ENCODE results near the gene CREB3L4. TPM values are rescaled to one million over a fixed set of nuclear protein-coding genes. Genes with fewer than 3 reads are reported as not detected.

CREB3L4 gene
- total RNA-seq, 1 donor from 2014 or later: 11.1 TPM

DNA sequence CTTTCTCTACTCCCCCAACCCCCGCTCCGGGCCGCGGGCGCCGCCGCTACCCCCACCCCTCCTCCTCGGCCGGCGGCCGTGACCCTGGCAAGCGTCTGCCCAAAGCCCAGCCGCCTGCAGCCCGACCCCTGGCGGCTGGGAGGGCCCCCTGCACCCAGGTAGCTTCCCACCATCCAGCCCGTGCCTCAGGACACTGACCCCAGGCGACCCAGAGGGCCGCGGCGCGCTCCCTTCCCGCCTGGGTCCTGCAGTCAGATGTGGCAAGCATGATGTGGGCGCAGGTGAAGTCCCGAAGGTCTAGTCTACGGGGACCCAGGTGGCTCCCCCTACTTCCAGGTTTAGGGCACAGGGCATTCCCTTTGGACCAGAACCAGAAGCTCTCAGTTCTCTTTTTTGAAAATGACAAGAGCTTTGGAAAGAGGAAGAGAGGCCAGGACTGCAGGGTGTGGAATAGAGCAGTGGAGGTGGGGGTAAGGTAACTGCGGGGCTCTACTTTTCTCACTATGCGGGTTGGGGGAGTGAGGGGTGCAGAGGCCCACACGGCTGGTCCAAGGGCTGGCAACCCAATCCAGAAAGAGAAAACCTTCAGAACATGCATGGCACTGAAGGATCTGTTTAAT lies 21.0 kb upstream of the CREB3L4 start, which contains the start of gene DENND4B:
DENND4B (minus strand) TSS at position 97 of the 620 bp plus-strand sequence. CDS start 2,344 bp downstream, outside the sequence.
- peaks cover 19% of the 10 kb centered on the region for H3K36me3 Mint-ChIP-seq (ENCODE audit: unreplicated experiment)
- peak within 1 kb of the TSS; percentile 77 for H3K4me3 Mint-ChIP-seq (ENCODE audit: unreplicated experiment)
- peak; percentile 93 for DNase-seq (ENCODE audit: extremely low spot score, unreplicated experiment)
- TF ChIP-seq, protein P1, sequence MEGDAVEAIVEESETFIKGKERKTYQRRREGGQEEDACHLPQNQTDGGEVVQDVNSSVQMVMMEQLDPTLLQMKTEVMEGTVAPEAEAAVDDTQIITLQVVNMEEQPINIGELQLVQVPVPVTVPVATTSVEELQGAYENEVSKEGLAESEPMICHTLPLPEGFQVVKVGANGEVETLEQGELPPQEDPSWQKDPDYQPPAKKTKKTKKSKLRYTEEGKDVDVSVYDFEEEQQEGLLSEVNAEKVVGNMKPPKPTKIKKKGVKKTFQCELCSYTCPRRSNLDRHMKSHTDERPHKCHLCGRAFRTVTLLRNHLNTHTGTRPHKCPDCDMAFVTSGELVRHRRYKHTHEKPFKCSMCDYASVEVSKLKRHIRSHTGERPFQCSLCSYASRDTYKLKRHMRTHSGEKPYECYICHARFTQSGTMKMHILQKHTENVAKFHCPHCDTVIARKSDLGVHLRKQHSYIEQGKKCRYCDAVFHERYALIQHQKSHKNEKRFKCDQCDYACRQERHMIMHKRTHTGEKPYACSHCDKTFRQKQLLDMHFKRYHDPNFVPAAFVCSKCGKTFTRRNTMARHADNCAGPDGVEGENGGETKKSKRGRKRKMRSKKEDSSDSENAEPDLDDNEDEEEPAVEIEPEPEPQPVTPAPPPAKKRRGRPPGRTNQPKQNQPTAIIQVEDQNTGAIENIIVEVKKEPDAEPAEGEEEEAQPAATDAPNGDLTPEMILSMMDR (IDR thresholded peaks at IDR 0.05): peak; percentile 91
- peaks cover 18% of the 10 kb centered on the region for H3K4me1 Mint-ChIP-seq (ENCODE audit: unreplicated experiment)
- H3K9me3 Mint-ChIP-seq (ENCODE audit: unreplicated experiment): no peaks in the 10 kb centered on the region
- H3K27me3 Mint-ChIP-seq (ENCODE audit: unreplicated experiment): no peaks in the 10 kb centered on the region
- H3K27ac Mint-ChIP-seq (ENCODE audit: unreplicated experiment): peak within 1 kb of the TSS; percentile 63

DNA sequence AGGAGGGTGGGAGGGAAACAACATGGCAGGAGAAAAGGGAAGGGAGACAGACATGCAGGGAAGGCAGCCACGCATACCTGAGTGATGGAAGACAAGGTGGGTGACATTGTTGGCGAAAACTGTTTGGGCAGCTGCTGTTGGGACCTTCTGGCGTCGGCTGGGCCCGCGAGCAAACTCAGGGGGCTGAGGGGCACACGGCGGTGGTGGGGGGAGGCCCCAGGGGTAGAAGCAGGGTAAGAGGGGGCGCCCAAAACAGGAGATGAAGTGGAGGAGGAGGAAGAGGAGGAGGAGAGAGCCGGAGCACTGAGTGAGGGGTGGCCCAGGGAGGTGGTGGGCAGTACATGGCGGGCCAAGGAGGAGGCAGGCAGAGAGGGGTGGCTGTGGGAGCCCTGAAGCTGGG lies 16.5 kb upstream of the CREB3L4 start:
- no peak for DNase-seq (ENCODE audit: extremely low spot score, unreplicated experiment)
- peaks cover 30% of the 10 kb centered on the region for H3K36me3 Mint-ChIP-seq (ENCODE audit: unreplicated experiment)
- no peaks in the 10 kb centered on the region for H3K27me3 Mint-ChIP-seq (ENCODE audit: unreplicated experiment)
- peaks cover 7% of the 10 kb centered on the region for H3K4me1 Mint-ChIP-seq (ENCODE audit: unreplicated experiment)
- H3K27ac Mint-ChIP-seq (ENCODE audit: unreplicated experiment): no peak overlapping the region
- no peak overlapping the region for H3K4me3 Mint-ChIP-seq (ENCODE audit: unreplicated experiment)
- TF ChIP-seq, protein P1 (IDR thresholded peaks at IDR 0.05): no peak
- no peaks in the 10 kb centered on the region for H3K9me3 Mint-ChIP-seq (ENCODE audit: unreplicated experiment)

DNA sequence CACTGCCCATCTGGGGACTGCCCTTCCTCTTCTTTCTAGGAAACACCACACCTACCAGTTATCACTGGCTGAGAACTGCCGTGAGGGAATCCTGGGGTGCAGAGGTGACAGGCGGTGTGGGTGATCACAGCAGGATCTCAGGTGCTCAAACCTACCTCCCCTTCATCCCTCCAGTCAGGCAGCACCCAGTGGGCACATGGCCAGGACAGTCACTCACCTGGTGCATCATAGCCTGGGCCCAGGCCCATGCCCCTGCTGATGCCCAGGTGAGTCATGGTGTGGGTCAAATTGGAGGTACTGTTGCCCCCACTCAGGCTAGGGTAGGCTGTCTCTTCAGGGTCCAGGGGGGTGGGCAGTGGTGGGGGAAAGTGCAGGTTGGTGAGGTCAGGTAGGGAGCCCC lies 15.9 kb upstream of the CREB3L4 start:
- Mint-ChIP-seq H3K27ac (ENCODE audit: unreplicated experiment) (no peak overlapping the region), H3K27me3 (ENCODE audit: unreplicated experiment) (no peaks in the 10 kb centered on the region), H3K4me1 (ENCODE audit: unreplicated experiment) (peaks cover 11% of the 10 kb centered on the region), H3K36me3 (ENCODE audit: unreplicated experiment) (peaks cover 30% of the 10 kb centered on the region), H3K4me3 (ENCODE audit: unreplicated experiment) (no peak overlapping the region), H3K9me3 (ENCODE audit: unreplicated experiment) (no peaks in the 10 kb centered on the region)
- TF ChIP-seq, protein P1 (IDR thresholded peaks at IDR 0.05): no peak
- DNase-seq (ENCODE audit: extremely low spot score, unreplicated experiment): no peak

DNA sequence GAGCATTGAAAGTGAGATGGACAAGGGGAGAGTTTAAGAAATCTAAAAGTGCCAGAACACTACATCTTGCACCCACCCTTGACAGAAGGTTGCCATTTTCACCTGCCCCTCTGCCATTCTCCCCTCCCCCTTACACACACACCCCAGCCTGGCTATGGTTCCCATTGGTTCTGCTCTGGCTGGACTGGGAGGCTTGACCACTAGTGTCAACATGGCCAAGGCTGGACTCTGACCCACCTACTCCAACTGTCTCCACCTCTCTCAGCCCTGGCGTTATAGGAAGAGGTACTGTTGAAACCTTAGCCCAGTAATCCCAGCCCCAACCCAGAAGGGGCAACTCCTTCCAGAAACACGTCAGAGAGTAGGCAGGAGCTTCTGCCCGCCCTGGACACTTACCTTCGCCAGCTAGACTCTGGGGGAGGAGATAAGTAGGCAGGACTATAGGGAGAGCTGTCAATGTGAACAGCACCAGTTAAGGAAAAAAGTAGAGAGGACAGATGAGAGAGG lies 13.8 kb upstream of the CREB3L4 start:
- Mint-ChIP-seq H3K9me3 (ENCODE audit: unreplicated experiment) (no peaks in the 10 kb centered on the region), H3K27ac (ENCODE audit: unreplicated experiment) (peak overlapping the region; percentile 50), H3K4me3 (ENCODE audit: unreplicated experiment) (no peak overlapping the region), H3K36me3 (ENCODE audit: unreplicated experiment) (peaks cover 28% of the 10 kb centered on the region), H3K27me3 (ENCODE audit: unreplicated experiment) (no peaks in the 10 kb centered on the region), H3K4me1 (ENCODE audit: unreplicated experiment) (peaks cover 23% of the 10 kb centered on the region)
- DNase-seq (ENCODE audit: extremely low spot score, unreplicated experiment): no peak
- TF ChIP-seq, protein P1 (IDR thresholded peaks at IDR 0.05): no peak

DNA sequence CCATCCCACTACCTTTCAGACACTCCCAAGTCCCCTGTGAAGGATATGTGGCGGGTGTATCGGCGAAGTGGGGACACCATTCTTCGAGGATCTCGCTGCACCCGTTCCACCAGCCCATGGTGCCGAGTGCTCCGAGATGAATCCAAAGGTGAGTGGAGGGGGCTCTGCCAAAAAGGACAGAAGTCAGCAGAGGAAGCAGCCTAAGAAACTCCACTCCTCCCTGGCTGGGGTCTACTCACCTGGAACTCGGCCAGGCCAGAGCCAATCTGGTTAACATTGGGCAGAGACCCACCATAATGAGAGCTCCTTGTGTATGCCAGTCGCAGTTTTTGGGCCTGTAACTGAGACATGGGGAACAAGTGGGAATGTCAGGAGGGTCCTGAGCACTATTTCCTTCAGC lies 12.9 kb upstream of the CREB3L4 start:
- H3K4me3 Mint-ChIP-seq (ENCODE audit: unreplicated experiment): no peak overlapping the region
- DNase-seq (ENCODE audit: extremely low spot score, unreplicated experiment): no peak
- TF ChIP-seq, protein P1 (IDR thresholded peaks at IDR 0.05): no peak
- peaks cover 30% of the 10 kb centered on the region for H3K4me1 Mint-ChIP-seq (ENCODE audit: unreplicated experiment)
- no peaks in the 10 kb centered on the region for H3K27me3 Mint-ChIP-seq (ENCODE audit: unreplicated experiment)
- H3K9me3 Mint-ChIP-seq (ENCODE audit: unreplicated experiment): no peaks in the 10 kb centered on the region
- H3K36me3 Mint-ChIP-seq (ENCODE audit: unreplicated experiment): peaks cover 31% of the 10 kb centered on the region
- H3K27ac Mint-ChIP-seq (ENCODE audit: unreplicated experiment): no peak overlapping the region
